ENCODE data around the gene DIP2A. TPM values are rescaled to one million over a fixed set of nuclear protein-coding genes. Genes with fewer than 3 reads are reported as not detected.

Gene DIP2A
- total and polyA plus RNA-seq, 2 experiments from 2014 or later, result 18.5 to 36.3 TPM

GRCh38 chr21:46423546-46424038 is 35.1 kb upstream of the DIP2A start (continued):
- no peak for TF ChIP-seq ETS1 (IDR thresholded peaks at IDR 0.05)
- no peak for TF ChIP-seq STAT1 (IDR thresholded peaks at IDR 0.05; ENCODE audit: unreplicated experiment)
- no peak for TF ChIP-seq JUNB (IDR thresholded peaks at IDR 0.05; ENCODE audit: unreplicated experiment)
- no peak for TF ChIP-seq ZNF114 (CRISPR knock-in tag; IDR thresholded peaks at IDR 0.05)
- no peak for TF ChIP-seq ZNF331 (CRISPR knock-in tag; IDR thresholded peaks at IDR 0.05; ENCODE audit: low read depth)
- no peak for TF ChIP-seq CTCF (conservative IDR thresholded peaks at IDR 0.05; ENCODE audit: low read depth in 2 of 2)

GRCh38 chr21:46424039-46424591 is 34.6 kb upstream of the DIP2A start:
- Mint-ChIP-seq H3K4me1 (peaks cover 31% of the 10 kb centered on the region), H3K9me3 (no peaks in the 10 kb centered on the region; the same call in 2 of the 3 replicates), H3K4me3 (no peak overlapping the region), H3K36me3 (ENCODE audit: low read depth) (peaks cover 47% of the 10 kb centered on the region), H3K27ac (no peak overlapping the region; the same call in 1 of the 2 replicates), H3K27me3 (ENCODE audit: insufficient read depth, low read depth, poor library complexity) (peaks cover 15% of the 10 kb centered on the region)
- Histone ChIP-seq H4K20me1 (replicated peaks; ENCODE audit: insufficient read depth) (no peaks in the 10 kb centered on the region), H3K4me2 (no peak overlapping the region), H3K4me3 (no peak overlapping the region), H3K79me2 (replicated peaks; ENCODE audit: insufficient read depth) (no peaks in the 10 kb centered on the region), H3K27ac (ENCODE audit: low read depth) (no peak overlapping the region), H2AFZ (no peak overlapping the region), H3F3A (replicated peaks; ENCODE audit: low read depth) (0 out of 2 replicates have a peak, but pooled peaks cover 6% of the 10 kb centered on the region), H3K36me3 (ENCODE audit: insufficient read depth) (peaks cover 6% of the 10 kb centered on the region), H3K27me3 (ENCODE audit: insufficient read depth) (no peaks in the 10 kb centered on the region), H3K9me2 (ENCODE audit: insufficient read depth) (no peaks in the 10 kb centered on the region), H3K4me1 (ENCODE audit: insufficient read depth) (peaks cover 13% of the 10 kb centered on the region)
- DNase-seq (ENCODE audit: low spot score) (no peak), ATAC-seq (peak; percentile 61)
- TF ChIP-seq STAT1 (IDR thresholded peaks at IDR 0.05; ENCODE audit: unreplicated experiment), result no peak
- peak in 1 of 2 experiments; percentile 18; a peak in 1 of 4 replicates for TF ChIP-seq CTCF (conservative IDR thresholded peaks at IDR 0.05; ENCODE audit: low read depth in 2 of 2)

- no peaks in the 10 kb centered on the region; the same call in 2 of the 3 replicates for H3K9me3 Mint-ChIP-seq
- Histone ChIP-seq H3K4me2 (no peak overlapping the region), H3F3A (replicated peaks; ENCODE audit: low read depth) (0 out of 2 replicates have a peak, but pooled peaks cover 6% of the 10 kb centered on the region), H3K9me2 (ENCODE audit: insufficient read depth) (no peaks in the 10 kb centered on the region), H4K20me1 (replicated peaks; ENCODE audit: insufficient read depth) (no peaks in the 10 kb centered on the region), H3K4me1 (ENCODE audit: insufficient read depth) (peaks cover 13% of the 10 kb centered on the region), H3K4me3 (no peak overlapping the region), H3K36me3 (ENCODE audit: insufficient read depth) (peaks cover 6% of the 10 kb centered on the region), H2AFZ (no peak overlapping the region), H3K27me3 (ENCODE audit: insufficient read depth) (no peaks in the 10 kb centered on the region), H3K27ac (ENCODE audit: low read depth) (0 out of 2 replicates have a peak overlapping the region, but pooled peaks have one; percentile 19), H3K79me2 (replicated peaks; ENCODE audit: insufficient read depth) (no peaks in the 10 kb centered on the region)
- peaks cover 50% of the 10 kb centered on the region for H3K36me3 Mint-ChIP-seq (ENCODE audit: low read depth)
- no peak for TF ChIP-seq REST (IDR thresholded peaks at IDR 0.05; ENCODE audit: unreplicated experiment)
- no peak for TF ChIP-seq ZNF114 (CRISPR knock-in tag; IDR thresholded peaks at IDR 0.05)
- TF ChIP-seq NANOG (IDR thresholded peaks at IDR 0.05; ENCODE audit: borderline replicate concordance), result no peak
- TF ChIP-seq CREB1 (CRISPR knock-in tag; IDR thresholded peaks at IDR 0.05; ENCODE audit: low read depth), result no peak
- no peak for TF ChIP-seq EZH2phosphoT487 (IDR thresholded peaks at IDR 0.05; ENCODE audit: unreplicated experiment)
- no peak for DNase-seq (ENCODE audit: low spot score)
- H3K27ac Mint-ChIP-seq, result no peak overlapping the region
- H3K4me3 Mint-ChIP-seq, result no peak overlapping the region; the same call in 2 of the 3 replicates
- no peak for ATAC-seq
- H3K4me1 Mint-ChIP-seq, result peaks cover 31% of the 10 kb centered on the region
- H3K27me3 Mint-ChIP-seq (ENCODE audit: insufficient read depth, low read depth, poor library complexity), result peaks cover 14% of the 10 kb centered on the region
Measured at GRCh38 chr21:46424621-46425020, 34.1 kb upstream of the DIP2A start.

Measured in GM23338 (cell line).